GM12801 (cell line): ENCODE data around the gene PDE3B.

Source experiments
- TF ChIP-seq, protein P1 (sequence below): IDR thresholded peaks from one replicate; pipeline ENCODE4 v1.5.1; 2011; ENCODE audit warnings: control low read depth; ENCODE audit not compliant: insufficient read length; ENCODE audit errors: extremely low read depth

PDE3B gene

DNA sequence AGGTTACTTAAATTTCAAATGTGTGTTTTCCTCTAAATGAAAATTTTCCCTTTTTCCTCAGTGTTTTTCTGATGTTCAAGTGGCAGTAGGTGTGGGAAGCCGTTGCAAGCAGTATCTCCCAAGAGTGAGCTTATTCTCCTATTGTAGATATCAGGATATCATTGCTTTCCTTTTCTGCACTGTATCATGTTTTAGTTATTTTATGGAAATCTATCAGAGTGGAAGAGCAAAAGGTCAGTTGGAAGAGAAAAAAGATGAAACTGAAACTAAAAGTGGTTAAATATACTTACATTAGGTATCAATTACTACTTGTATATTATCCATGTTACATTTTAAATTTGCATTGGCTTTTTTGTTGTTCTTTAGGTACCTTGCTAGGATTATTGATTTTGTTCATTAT lies 57.0 kb downstream of the PDE3B start:
- TF ChIP-seq, protein P1, sequence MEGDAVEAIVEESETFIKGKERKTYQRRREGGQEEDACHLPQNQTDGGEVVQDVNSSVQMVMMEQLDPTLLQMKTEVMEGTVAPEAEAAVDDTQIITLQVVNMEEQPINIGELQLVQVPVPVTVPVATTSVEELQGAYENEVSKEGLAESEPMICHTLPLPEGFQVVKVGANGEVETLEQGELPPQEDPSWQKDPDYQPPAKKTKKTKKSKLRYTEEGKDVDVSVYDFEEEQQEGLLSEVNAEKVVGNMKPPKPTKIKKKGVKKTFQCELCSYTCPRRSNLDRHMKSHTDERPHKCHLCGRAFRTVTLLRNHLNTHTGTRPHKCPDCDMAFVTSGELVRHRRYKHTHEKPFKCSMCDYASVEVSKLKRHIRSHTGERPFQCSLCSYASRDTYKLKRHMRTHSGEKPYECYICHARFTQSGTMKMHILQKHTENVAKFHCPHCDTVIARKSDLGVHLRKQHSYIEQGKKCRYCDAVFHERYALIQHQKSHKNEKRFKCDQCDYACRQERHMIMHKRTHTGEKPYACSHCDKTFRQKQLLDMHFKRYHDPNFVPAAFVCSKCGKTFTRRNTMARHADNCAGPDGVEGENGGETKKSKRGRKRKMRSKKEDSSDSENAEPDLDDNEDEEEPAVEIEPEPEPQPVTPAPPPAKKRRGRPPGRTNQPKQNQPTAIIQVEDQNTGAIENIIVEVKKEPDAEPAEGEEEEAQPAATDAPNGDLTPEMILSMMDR, result no peak

DNA sequence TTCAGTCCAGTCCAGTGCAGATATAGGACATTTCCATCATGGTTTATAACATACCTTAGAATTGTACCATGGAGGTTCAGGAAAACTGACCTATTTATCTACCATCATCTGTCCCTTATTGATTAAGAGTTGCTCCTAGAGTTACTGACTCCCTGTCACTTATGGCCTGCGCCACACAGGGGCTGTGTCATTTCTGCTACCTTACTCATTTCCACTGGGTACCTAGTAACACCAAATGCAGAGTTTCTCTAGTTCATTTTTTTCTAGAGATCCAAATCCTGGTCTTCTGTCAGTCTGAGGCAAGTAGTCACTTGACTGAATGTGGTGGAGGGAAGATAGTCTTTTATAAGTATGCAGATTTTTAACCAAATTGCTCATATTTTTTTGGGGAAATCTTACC lies 59.2 kb downstream of the PDE3B start:
- TF ChIP-seq, protein P1, result no peak

DNA sequence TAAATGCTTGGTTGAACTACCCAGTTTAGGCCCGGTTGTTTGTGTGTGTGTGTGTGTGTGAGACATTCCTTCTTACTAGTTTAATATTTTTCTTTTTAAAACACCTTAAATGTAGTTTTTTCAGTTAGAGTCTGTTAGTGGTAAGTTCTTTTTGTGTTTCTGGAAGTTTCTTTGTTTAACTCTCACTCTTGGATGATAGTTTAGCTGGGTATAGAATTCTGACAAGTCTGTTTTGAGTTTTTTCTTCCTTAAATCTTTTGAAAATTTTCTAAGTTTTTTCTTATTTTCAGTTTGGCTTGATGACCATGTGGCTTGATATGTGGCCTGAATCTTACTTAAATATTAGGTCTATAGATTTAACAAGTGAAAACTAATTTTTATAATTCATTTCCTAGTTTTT lies 60.1 kb downstream of the PDE3B start:
- TF ChIP-seq, protein P1, result no peak

DNA sequence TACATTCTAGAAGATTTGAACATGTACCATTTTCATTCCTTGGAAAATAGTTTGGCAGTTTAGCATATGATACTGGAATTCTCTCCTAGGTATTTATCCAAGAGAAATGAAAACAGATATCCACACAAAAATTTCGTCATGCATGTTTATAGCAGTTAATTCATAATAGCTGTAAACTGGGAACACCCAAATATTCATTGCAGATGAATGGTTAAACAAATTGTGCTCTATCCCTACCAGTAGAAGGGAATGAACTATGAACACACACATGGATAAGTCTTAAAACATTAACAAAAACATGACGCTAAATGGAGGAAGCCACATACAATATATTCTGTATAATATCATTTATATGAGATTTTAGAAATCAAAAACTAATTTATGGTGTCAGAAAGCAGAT lies 61.5 kb downstream of the PDE3B start:
- TF ChIP-seq, protein P1, result no peak

DNA sequence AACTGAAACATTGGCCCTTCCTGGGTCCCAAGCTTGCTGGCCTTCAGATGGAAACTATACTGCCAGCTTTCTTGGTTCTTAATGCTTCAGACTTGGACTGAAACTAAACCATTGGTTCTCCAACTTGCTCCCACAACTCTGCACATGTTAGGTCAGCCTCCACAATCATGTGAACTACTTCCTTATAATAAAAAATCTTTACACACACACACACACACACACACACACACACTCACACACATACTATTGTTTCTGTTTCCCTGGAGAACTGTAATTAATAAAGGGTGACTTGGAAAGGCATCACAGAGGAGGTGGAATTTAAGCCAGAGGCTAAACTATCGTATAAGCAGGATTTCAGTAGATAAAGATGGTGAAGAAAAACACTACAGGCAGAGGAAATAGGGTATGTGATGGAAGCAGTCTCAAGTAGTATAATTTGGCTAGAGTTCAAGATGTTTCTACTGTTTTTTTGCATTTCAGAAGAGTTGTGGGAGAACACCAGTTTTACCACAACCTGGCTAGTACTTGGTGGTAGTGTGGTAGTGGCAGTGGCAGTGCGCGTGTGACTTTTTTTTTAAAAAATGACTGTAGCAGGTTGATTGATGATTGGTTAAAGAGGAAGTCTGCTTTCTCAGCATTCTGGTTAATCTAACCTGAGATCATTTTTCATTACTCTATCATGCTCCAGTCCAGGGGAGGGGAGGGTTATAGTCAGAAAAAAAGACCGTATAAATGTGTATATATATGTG lies 70.1 kb downstream of the PDE3B start:
- TF ChIP-seq, protein P1, result no peak

DNA sequence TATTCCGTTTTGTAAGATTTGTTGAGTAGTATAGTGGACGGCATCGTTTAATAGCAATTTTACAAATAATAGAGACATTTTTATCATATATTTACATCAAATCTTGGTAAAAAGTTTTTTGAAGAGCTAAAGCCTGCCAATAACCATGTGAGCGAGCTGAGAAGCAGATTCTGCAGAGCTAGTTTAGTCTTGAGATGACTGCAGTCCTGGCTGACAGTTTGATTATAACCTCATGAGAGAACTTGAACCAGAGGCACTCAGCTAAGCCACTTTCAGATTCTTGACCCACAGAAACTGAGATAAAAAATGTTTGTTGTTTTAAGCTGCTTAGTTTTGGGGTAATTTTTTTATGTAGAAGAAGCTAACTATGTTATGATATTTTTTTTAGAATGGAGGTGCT lies 78.9 kb downstream of the PDE3B start:
- TF ChIP-seq, protein P1, result no peak

DNA sequence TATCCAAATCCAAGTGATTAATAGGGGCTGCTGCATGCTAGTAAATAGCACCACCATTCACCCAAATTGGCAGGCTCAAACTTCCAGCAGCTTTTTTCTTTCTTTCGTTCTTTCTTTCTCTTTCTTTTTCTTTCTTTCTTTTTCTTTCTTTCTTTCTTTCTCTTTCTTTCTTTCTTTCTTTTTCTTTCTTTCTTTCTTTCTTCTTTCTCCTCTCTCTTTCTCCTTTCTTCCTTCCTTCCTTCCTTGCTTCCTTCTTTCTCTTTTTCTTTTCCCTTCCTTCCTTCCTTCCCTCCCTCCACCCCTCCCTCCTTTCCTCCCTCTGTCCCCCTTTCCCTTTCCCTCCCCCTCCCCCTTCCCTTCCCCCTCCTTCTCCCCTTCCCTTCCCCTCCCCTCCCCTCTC lies 81.5 kb downstream of the PDE3B start:
- TF ChIP-seq, protein P1, result no peak
